ENCODE results near the gene ZNF764.

ZNF764 gene

GRCh38 chr16:30581457-30581856, 23.3 kb upstream of the ZNF764 start:
- no peak for TF ChIP-seq CTCF (IDR thresholded peaks at IDR 0.05; ENCODE audit: poor library complexity, severe bottlenecking)
- no peak for ATAC-seq (ENCODE audit: low read depth)
- H3K27ac ChIP-seq (ENCODE audit: poor library complexity, severe bottlenecking), result no peak overlapping the region
- no peaks in the 10 kb centered on the region for H3K9me3 ChIP-seq (ENCODE audit: severe bottlenecking)
- H3K36me3 ChIP-seq (ENCODE audit: low read depth), result peaks cover 59% of the 10 kb centered on the region
- no peaks in the 10 kb centered on the region for H3K4me1 ChIP-seq (ENCODE audit: insufficient read depth, poor library complexity, severe bottlenecking)
- DNase-seq (ENCODE audit: low spot score), result no peak
- H3K27me3 ChIP-seq (ENCODE audit: insufficient read depth, poor library complexity, severe bottlenecking), result no peaks in the 10 kb centered on the region
- H3K4me3 ChIP-seq (ENCODE audit: severe bottlenecking), result no peak overlapping the region

GRCh38 chr16:30574678-30575077, 16.5 kb upstream of the ZNF764 start:
- no peaks in the 10 kb centered on the region for H3K4me1 ChIP-seq (ENCODE audit: insufficient read depth, poor library complexity, severe bottlenecking)
- H3K36me3 ChIP-seq (ENCODE audit: low read depth), result peaks cover 27% of the 10 kb centered on the region
- H3K4me3 ChIP-seq (ENCODE audit: severe bottlenecking), result no peak overlapping the region
- ATAC-seq (ENCODE audit: low read depth) (no peak), DNase-seq (ENCODE audit: low spot score) (no peak)
- no peak for TF ChIP-seq CTCF (IDR thresholded peaks at IDR 0.05; ENCODE audit: poor library complexity, severe bottlenecking)
- H3K9me3 ChIP-seq (ENCODE audit: severe bottlenecking), result no peaks in the 10 kb centered on the region
- H3K27me3 ChIP-seq (ENCODE audit: insufficient read depth, poor library complexity, severe bottlenecking), result no peaks in the 10 kb centered on the region
- no peak overlapping the region for H3K27ac ChIP-seq (ENCODE audit: poor library complexity, severe bottlenecking)

- Histone ChIP-seq H3K36me3 (ENCODE audit: low read depth) (peaks cover 5% of the 10 kb centered on the region; the same call in 1 of the 2 replicates), H3K27ac (ENCODE audit: poor library complexity, severe bottlenecking) (peak within 1 kb of the TSS; percentile 83), H3K4me3 (ENCODE audit: severe bottlenecking) (peak within 1 kb of the TSS; percentile 56), H3K9me3 (ENCODE audit: severe bottlenecking) (no peaks in the 10 kb centered on the region), H3K27me3 (ENCODE audit: insufficient read depth, poor library complexity, severe bottlenecking) (no peaks in the 10 kb centered on the region), H3K4me1 (ENCODE audit: insufficient read depth, poor library complexity, severe bottlenecking) (peaks cover 15% of the 10 kb centered on the region)
- DNase-seq (ENCODE audit: low spot score), result peak; percentile 92
- peak; percentile 80 for ATAC-seq (ENCODE audit: low read depth)
- no peak for TF ChIP-seq CTCF (IDR thresholded peaks at IDR 0.05; ENCODE audit: poor library complexity, severe bottlenecking)
Measured at GRCh38 chr16:30571445-30572322, 13.5 kb upstream of the ZNF764 start, which contains the start of gene ZNF688. TSS of gene ZNF688 (minus strand) at chr16:30571714. CDS start at chr16:30571629, 85 bp downstream.

GRCh38 chr16:30570636-30571444, 12.7 kb upstream of the ZNF764 start:
- no peaks in the 10 kb centered on the region for H3K27me3 ChIP-seq (ENCODE audit: insufficient read depth, poor library complexity, severe bottlenecking)
- DNase-seq (ENCODE audit: low spot score) (no peak), ATAC-seq (ENCODE audit: low read depth) (peak; percentile 0; the same call in 1 of the 3 replicates)
- H3K36me3 ChIP-seq (ENCODE audit: low read depth), result peaks cover 4% of the 10 kb centered on the region; the same call in 1 of the 2 replicates
- no peaks in the 10 kb centered on the region for H3K9me3 ChIP-seq (ENCODE audit: severe bottlenecking)
- H3K4me3 ChIP-seq (ENCODE audit: severe bottlenecking), result peak overlapping the region; percentile 56
- H3K4me1 ChIP-seq (ENCODE audit: insufficient read depth, poor library complexity, severe bottlenecking), result peaks cover 15% of the 10 kb centered on the region
- no peak for TF ChIP-seq CTCF (IDR thresholded peaks at IDR 0.05; ENCODE audit: poor library complexity, severe bottlenecking)
- H3K27ac ChIP-seq (ENCODE audit: poor library complexity, severe bottlenecking), result peak overlapping the region; percentile 83

All from RWPE2 (cell line).